ENCODE results near the gene JADE1. TPM values are rescaled to one million over a fixed set of nuclear protein-coding genes. Genes with fewer than 3 reads are reported as not detected.

Gene JADE1
- total RNA-seq, 2 experiments from 2014 or later: 57.1 to 58.4 TPM

- Mint-ChIP-seq H3K27ac (peak overlapping the region; percentile 1), H3K36me3 (ENCODE audit: low read depth) (peaks cover 69% of the 10 kb centered on the region), H3K4me1 (ENCODE audit: low read depth) (peaks cover 86% of the 10 kb centered on the region), H3K27me3 (no peaks in the 10 kb centered on the region), H3K4me3 (no peak overlapping the region), H3K9me3 (peaks cover 2% of the 10 kb centered on the region)
- peaks cover 13% of the 10 kb centered on the region for H3K36me3 ChIP-seq (ENCODE audit: insufficient read depth, low read length)
- CTCF ChIA-PET: no interaction called here
- no peak for DNase-seq
- H3K4me3 ChIP-seq (ENCODE audit: low read length): no peak overlapping the region
- H3K9me3 ChIP-seq (ENCODE audit: control insufficient read depth in 1 of 2, insufficient read depth in 1 of 2, low read length in 2 of 2): peaks cover 0 to 7% of the 10 kb centered on the region in 2 experiments
- no peak overlapping the region for H3K27ac ChIP-seq (ENCODE audit: low read depth in 1 of 2, low read length in 2 of 2)
- POLR2A ChIA-PET: no interaction called here
- peaks cover 38% of the 10 kb centered on the region for H3K4me1 ChIP-seq (ENCODE audit: insufficient read depth, low read length)
- ATAC-seq (ENCODE audit: poor library complexity): no peak
- intact Hi-C loops (cut with DNase I, micrococcal nuclease): no loop called here
- no peak for TF ChIP-seq CTCF (IDR thresholded peaks at IDR 0.05)
- H3K27me3 ChIP-seq (ENCODE audit: control insufficient read depth in 1 of 2, insufficient read depth in 2 of 2, low read length in 2 of 2): no peaks in the 10 kb centered on the region
Observed at GRCh38 chr4:128827296-128827695, 17.8 kb downstream of the JADE1 start.

GRCh38 chr4:128830906-128831503, 21.5 kb downstream of the JADE1 start:
- DNase-seq (no peak), ATAC-seq (ENCODE audit: poor library complexity) (no peak)
- Mint-ChIP-seq H3K4me3 (peak overlapping the region; percentile 4), H3K36me3 (ENCODE audit: low read depth) (peaks cover 89% of the 10 kb centered on the region), H3K27me3 (no peaks in the 10 kb centered on the region), H3K4me1 (ENCODE audit: low read depth) (peaks cover 81% of the 10 kb centered on the region), H3K27ac (peak overlapping the region; percentile 68), H3K9me3 (peaks cover 2% of the 10 kb centered on the region)
- H3K9me3 ChIP-seq (ENCODE audit: control insufficient read depth in 1 of 2, insufficient read depth in 1 of 2, low read length in 2 of 2): peaks cover 0 to 7% of the 10 kb centered on the region in 2 experiments
- intact Hi-C loops (cut with DNase I, micrococcal nuclease): no loop called here
- no peak overlapping the region for H3K27ac ChIP-seq (ENCODE audit: low read depth in 1 of 2, low read length in 2 of 2)
- POLR2A ChIA-PET: interaction anchor here (0.7 to 1.2 kb wide), 2 partner anchors 19 to 91 kb away, joined by 3 to 4 read pairs; no protein-coding TSS in a partner anchor
- H3K4me3 ChIP-seq (ENCODE audit: low read length): no peak overlapping the region
- no peaks in the 10 kb centered on the region for H3K27me3 ChIP-seq (ENCODE audit: control insufficient read depth in 1 of 2, insufficient read depth in 2 of 2, low read length in 2 of 2)
- peaks cover 36% of the 10 kb centered on the region for H3K4me1 ChIP-seq (ENCODE audit: insufficient read depth, low read length)
- H3K36me3 ChIP-seq (ENCODE audit: insufficient read depth, low read length): peaks cover 39% of the 10 kb centered on the region
- TF ChIP-seq CTCF (IDR thresholded peaks at IDR 0.05): no peak
- CTCF ChIA-PET: no interaction called here

- no peak for TF ChIP-seq CTCF (IDR thresholded peaks at IDR 0.05)
- ChIA-PET CTCF (no interaction called here), POLR2A (interaction anchor here (0.7 to 1.3 kb wide), 2 partner anchors 19 to 91 kb away, joined by 3 to 4 read pairs; no protein-coding TSS in a partner anchor)
- Histone ChIP-seq H3K27me3 (ENCODE audit: control insufficient read depth in 1 of 2, insufficient read depth in 2 of 2, low read length in 2 of 2) (no peaks in the 10 kb centered on the region), H3K36me3 (ENCODE audit: insufficient read depth, low read length) (peaks cover 44% of the 10 kb centered on the region), H3K27ac (ENCODE audit: low read depth in 1 of 2, low read length in 2 of 2) (no peak overlapping the region), H3K9me3 (ENCODE audit: control insufficient read depth in 1 of 2, insufficient read depth in 1 of 2, low read length in 2 of 2) (peaks cover 0 to 7% of the 10 kb centered on the region in 2 experiments), H3K4me3 (ENCODE audit: low read length) (no peak overlapping the region), H3K4me1 (ENCODE audit: insufficient read depth, low read length) (peaks cover 30% of the 10 kb centered on the region)
- intact Hi-C loops (cut with DNase I, micrococcal nuclease): no loop called here
- peak overlapping the region; percentile 68 for H3K27ac Mint-ChIP-seq
- no peak overlapping the region for H3K4me3 Mint-ChIP-seq
- DNase-seq (no peak), ATAC-seq (ENCODE audit: poor library complexity) (no peak)
- peaks cover 89% of the 10 kb centered on the region for H3K36me3 Mint-ChIP-seq (ENCODE audit: low read depth)
- H3K27me3 Mint-ChIP-seq: no peaks in the 10 kb centered on the region
- H3K9me3 Mint-ChIP-seq: peaks cover 2% of the 10 kb centered on the region
- peaks cover 81% of the 10 kb centered on the region for H3K4me1 Mint-ChIP-seq (ENCODE audit: low read depth)
Observed at GRCh38 chr4:128831531-128832242, 22.2 kb downstream of the JADE1 start.
